Spleen (tissue), 7 donors: Measurements from ENCODE around the gene NRXN3.

Experiments
- CTCF ChIP-seq, 11 experiments: fragments of 200-600 bp in 7 of 11; fragments of 450-650 bp in 4 of 11; sonication (generic) in 4 of 11; IDR thresholded peaks in 8 of 11; conservative IDR thresholded peaks in 3 of 11; 1 replicate in 7 of 11; 2 replicates in 4 of 11; pipeline versions ENCODE4 v1.4.0 to v1.8.0; 2016 to 2021; ENCODE audit warnings: antibody characterized with exemption in 11 of 11, inconsistent platforms in 4 of 11, mild to moderate bottlenecking in 1 of 11
- POLR2A ChIP-seq, 3 donors: fragments of 450-650 bp; IDR thresholded peaks; one replicate each; pipeline ENCODE4 v1.5.1; 2017; ENCODE audit warnings: antibody characterized with exemption in 3 of 3, mild to moderate bottlenecking in 1 of 3
- donor health status: DM: no; HTN: no; CAD: no; lungs with moderate emphysema.
- donor health status: DM: no; HTN: no; CAD: no.
- donor health status: DM: no; HTN: no; CAD: no.

- TF ChIP-seq CTCF (IDR thresholded peaks at IDR 0.05 in 8 of 11, conservative IDR thresholded peaks at IDR 0.05 in 3 of 11) (no peak), POLR2A (IDR thresholded peaks at IDR 0.05) (no peak)
Observed at GRCh38 chr14:79727900-79728299, 1557.7 kb downstream of the NRXN3 start.
